H9 (cell line): ENCODE data around the gene ZSWIM5. TPM values are rescaled to one million over a fixed set of nuclear protein-coding genes. Genes with fewer than 3 reads are reported as not detected.
"Not testable (repeated sequence)": the region's sequence is repeated elsewhere in the genome, so short reads cannot be mapped to it uniquely, and the experiment has no call there.

Experiments
- DNase-seq: peaks from one replicate; pipeline ENCODE4 v3.0.0-alpha.2; 2017
- H2AFZ ChIP-seq: one replicate; pipeline ENCODE4 v1.6.1; 2013; ENCODE audit warnings: mild to moderate bottlenecking, low read length, control low read depth, moderate library complexity
- H2AK5ac ChIP-seq: 2 replicates; pipeline ENCODE4 v1.6.1; 2013; ENCODE audit warnings: low read length, control low read depth, mixed read lengths; ENCODE audit not compliant: insufficient read length
- H2BK120ac ChIP-seq: one replicate; pipeline ENCODE4 v1.6.1; 2013; ENCODE audit warnings: low read depth, mild to moderate bottlenecking, low read length, control low read depth, inconsistent platforms; ENCODE audit not compliant: poor library complexity, severe bottlenecking
- H2BK12ac ChIP-seq: 2 replicates; pipeline ENCODE4 v1.6.1; 2013; ENCODE audit warnings: low read length, control low read depth, mixed read lengths, low read depth; ENCODE audit not compliant: insufficient read length
- H2BK15ac ChIP-seq: 2 replicates; pipeline ENCODE4 v1.6.1; 2013; ENCODE audit warnings: low read depth, low read length, control low read depth
- H2BK20ac ChIP-seq: one replicate; pipeline ENCODE4 v1.6.1; 2013; ENCODE audit warnings: low read depth, mild to moderate bottlenecking, low read length, control low read depth, inconsistent platforms; ENCODE audit not compliant: poor library complexity, severe bottlenecking
- H2BK5ac ChIP-seq: 2 replicates; pipeline ENCODE4 v1.6.1; 2013; ENCODE audit warnings: low read length, control low read depth, mixed read lengths; ENCODE audit not compliant: insufficient read length
- H3K14ac ChIP-seq: 2 replicates; pipeline ENCODE4 v1.6.1; 2013; ENCODE audit warnings: low read length, control low read depth; ENCODE audit not compliant: insufficient read depth
- H3K18ac ChIP-seq: 2 replicates; pipeline ENCODE4 v1.6.1; 2013; ENCODE audit warnings: low read depth, mild to moderate bottlenecking, mixed read lengths, low read length, control low read depth; ENCODE audit not compliant: insufficient read length
- H3K23ac ChIP-seq: 2 replicates; pipeline ENCODE4 v1.6.1; 2013; ENCODE audit warnings: low read length, control low read depth, mixed read lengths, low read depth; ENCODE audit not compliant: insufficient read length
- H3K23me2 ChIP-seq: 2 replicates; pipeline ENCODE4 v1.6.1; 2013; ENCODE audit warnings: low read depth, mild to moderate bottlenecking, mixed read lengths, low read length, control low read depth; ENCODE audit not compliant: insufficient read length, poor library complexity, severe bottlenecking
- H3K27ac ChIP-seq: 2 replicates; pipeline ENCODE4 v1.5.1; 2013; ENCODE audit warnings: low read length, control low read depth, mixed read lengths, low read depth; ENCODE audit not compliant: insufficient read length
- H3K27me3 ChIP-seq: 2 replicates; pipeline ENCODE4 v1.6.1; 2013; ENCODE audit warnings: low read length, control low read depth, inconsistent platforms; ENCODE audit not compliant: insufficient read depth
- H3K4ac ChIP-seq: 2 replicates; pipeline ENCODE4 v1.6.1; 2013; ENCODE audit warnings: low read depth, mild to moderate bottlenecking, control low read depth, inconsistent platforms, low read length, moderate library complexity
- H3K4me1 ChIP-seq: 2 replicates; pipeline ENCODE4 v1.6.1; 2013; ENCODE audit warnings: low read length, control low read depth, inconsistent platforms; ENCODE audit not compliant: insufficient read depth
- H3K4me2 ChIP-seq: 2 replicates; pipeline ENCODE4 v1.6.1; 2013; ENCODE audit warnings: low read length, control low read depth, mixed read lengths; ENCODE audit not compliant: insufficient read length, insufficient read depth
- H3K56ac ChIP-seq: 2 replicates; pipeline ENCODE4 v1.6.1; 2013; ENCODE audit warnings: low read depth, mild to moderate bottlenecking, mixed read lengths, low read length, control low read depth; ENCODE audit not compliant: insufficient read length
- H3K79me1 ChIP-seq: 2 replicates; pipeline ENCODE4 v1.6.1; 2013; ENCODE audit warnings: low read depth, mild to moderate bottlenecking, moderate library complexity, low read length, control low read depth, inconsistent platforms; ENCODE audit not compliant: insufficient read depth, poor library complexity, severe bottlenecking
- H3K79me2 ChIP-seq: 2 replicates; pipeline ENCODE4 v1.6.1; 2013; ENCODE audit warnings: low read length, control low read depth, inconsistent platforms; ENCODE audit not compliant: insufficient read depth
- H3K9ac ChIP-seq: 2 replicates; pipeline ENCODE4 v1.6.1; 2013; ENCODE audit warnings: low read length, control low read depth, mixed read lengths; ENCODE audit not compliant: insufficient read length; ENCODE audit errors: extremely low read depth
- H3K9me3 ChIP-seq: one replicate; pipeline ENCODE4 v1.6.1; 2013; ENCODE audit warnings: low read depth, low read length, inconsistent platforms; ENCODE audit not compliant: control insufficient read depth
- H3T11ph ChIP-seq: one replicate; pipeline ENCODE4 v1.6.1; 2013; ENCODE audit warnings: mild to moderate bottlenecking, low read length, control low read depth, inconsistent platforms
- H4K20me1 ChIP-seq: one replicate; pipeline ENCODE4 v1.6.1; 2013; ENCODE audit not compliant: control insufficient read depth, insufficient read length, insufficient read depth
- H4K5ac ChIP-seq: 2 replicates; pipeline ENCODE4 v1.6.1; 2013; ENCODE audit warnings: low read depth, mild to moderate bottlenecking, mixed read lengths, low read length, control low read depth; ENCODE audit not compliant: insufficient read length
- H4K8ac ChIP-seq: replicated peaks from 2 replicates; pipeline ENCODE4 v1.6.1; 2013; ENCODE audit warnings: low read length, control low read depth, mixed read lengths, low read depth; ENCODE audit not compliant: insufficient read length
- H4K91ac ChIP-seq: 2 replicates; pipeline ENCODE4 v1.6.1; 2013; ENCODE audit warnings: low read depth, mild to moderate bottlenecking, moderate library complexity, mixed read lengths, low read length, control low read depth; ENCODE audit not compliant: insufficient read length
- H3K27ac Mint-ChIP-seq, 3 experiments: 2 replicates in 2 of 3; 3 replicates in 1 of 3; pipeline ENCODE4 v1.8.0; 2020 to 2021; ENCODE audit warnings: mixed read lengths in 3 of 3, mild to moderate bottlenecking in 1 of 3, moderate library complexity in 1 of 3
- H3K27me3 Mint-ChIP-seq: 2 replicates; pipeline ENCODE4 v1.8.0; 2021; ENCODE audit warnings: low read depth, mild to moderate bottlenecking, moderate library complexity, mixed read lengths
- H3K36me3 Mint-ChIP-seq, 3 experiments: 2 replicates in 2 of 3; 3 replicates in 1 of 3; pipeline ENCODE4 v1.8.0; 2020 to 2021; ENCODE audit warnings: low read depth in 3 of 3, mixed read lengths in 3 of 3; ENCODE audit not compliant: insufficient read depth in 1 of 3
- H3K4me1 Mint-ChIP-seq, 2 experiments: 2 replicates each; pipeline ENCODE4 v1.8.0; 2020; ENCODE audit warnings: mixed read lengths in 2 of 2
- H3K4me3 Mint-ChIP-seq, 2 experiments: 2 replicates in 1 of 2; 3 replicates in 1 of 2; pipeline ENCODE4 v1.8.0; 2020 to 2021; ENCODE audit warnings: mild to moderate bottlenecking in 2 of 2, mixed read lengths in 2 of 2, moderate library complexity in 1 of 2
- H3K9me3 Mint-ChIP-seq, 2 experiments: 2 replicates in 1 of 2; 3 replicates in 1 of 2; pipeline ENCODE4 v1.8.0; 2020; ENCODE audit warnings: mild to moderate bottlenecking in 2 of 2, mixed read lengths in 2 of 2, moderate library complexity in 1 of 2
- WGBS: extraction: QIAGEN DNeasy Blood & Tissue Kit; methylation state at CpG from one replicate; pipeline ENCODE4 v1.1.7; 2013; ENCODE audit warnings: missing lambda C conversion rate, low lambda C conversion rate, mixed read lengths; ENCODE audit not compliant: insufficient read length; ENCODE audit errors: extremely low coverage; 5-methylcytosine and 5-hydroxymethylcytosine counted together
- total RNA-seq: library from RNA; stranded (reverse); gene quantifications from 2 replicates; pipeline ENCODE4 v1.2.1, GENCODE V29; 2021
- TF ChIP-seq, protein P1 (sequence below): fragments of 200-600 bp; sonication (generic); conservative IDR thresholded peaks from 3 replicates; pipeline ENCODE4 v1.8.0; 2021; ENCODE audit warnings: antibody characterized with exemption, mild to moderate bottlenecking

Gene ZSWIM5
- total RNA-seq, 1 experiment from 2014 or later: 3.5 TPM

DNA sequence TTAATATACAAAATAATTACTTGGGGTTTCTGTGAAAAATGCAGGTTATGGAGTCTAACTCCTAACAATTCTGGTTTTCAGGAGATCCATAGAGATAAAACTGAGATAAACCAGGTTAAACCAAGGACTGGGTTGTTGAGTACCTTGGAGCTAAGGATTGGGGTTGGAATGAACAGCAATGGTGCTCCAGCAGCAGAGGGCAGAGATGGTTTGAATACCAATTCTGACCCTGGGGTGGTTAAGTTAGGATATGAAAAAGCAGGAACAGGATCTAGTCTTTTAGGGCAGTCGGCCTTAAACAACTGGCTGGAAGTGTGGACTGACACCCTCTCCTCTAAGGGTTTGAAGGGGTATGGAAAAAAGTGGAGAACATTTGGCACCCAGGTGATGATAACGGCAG lies 141.3 kb downstream of the ZSWIM5 start:
- Mint-ChIP-seq H3K27ac (no peak overlapping the region), H3K4me3 (no peak overlapping the region), H3K36me3 (no peaks in the 10 kb centered on the region), H3K27me3 (no peaks in the 10 kb centered on the region), H3K9me3 (no peaks in the 10 kb centered on the region), H3K4me1 (no peaks in the 10 kb centered on the region)
- no peak for DNase-seq
- TF ChIP-seq, protein P1, sequence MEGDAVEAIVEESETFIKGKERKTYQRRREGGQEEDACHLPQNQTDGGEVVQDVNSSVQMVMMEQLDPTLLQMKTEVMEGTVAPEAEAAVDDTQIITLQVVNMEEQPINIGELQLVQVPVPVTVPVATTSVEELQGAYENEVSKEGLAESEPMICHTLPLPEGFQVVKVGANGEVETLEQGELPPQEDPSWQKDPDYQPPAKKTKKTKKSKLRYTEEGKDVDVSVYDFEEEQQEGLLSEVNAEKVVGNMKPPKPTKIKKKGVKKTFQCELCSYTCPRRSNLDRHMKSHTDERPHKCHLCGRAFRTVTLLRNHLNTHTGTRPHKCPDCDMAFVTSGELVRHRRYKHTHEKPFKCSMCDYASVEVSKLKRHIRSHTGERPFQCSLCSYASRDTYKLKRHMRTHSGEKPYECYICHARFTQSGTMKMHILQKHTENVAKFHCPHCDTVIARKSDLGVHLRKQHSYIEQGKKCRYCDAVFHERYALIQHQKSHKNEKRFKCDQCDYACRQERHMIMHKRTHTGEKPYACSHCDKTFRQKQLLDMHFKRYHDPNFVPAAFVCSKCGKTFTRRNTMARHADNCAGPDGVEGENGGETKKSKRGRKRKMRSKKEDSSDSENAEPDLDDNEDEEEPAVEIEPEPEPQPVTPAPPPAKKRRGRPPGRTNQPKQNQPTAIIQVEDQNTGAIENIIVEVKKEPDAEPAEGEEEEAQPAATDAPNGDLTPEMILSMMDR: no peak
- no peak overlapping the region for H3K56ac ChIP-seq
- H2AK5ac ChIP-seq: no peak overlapping the region
- H3K4me2 ChIP-seq: no peak overlapping the region
- no peak overlapping the region for H4K5ac ChIP-seq
- WGBS: no CpG with 5 or more reads among the region's 2 CpGs
- no peaks in the 10 kb centered on the region for H3K9me3 ChIP-seq
- no peak overlapping the region for H3K18ac ChIP-seq
- no peaks in the 10 kb centered on the region for H3K4me1 ChIP-seq
- H2AFZ ChIP-seq: no peak overlapping the region
- no peak overlapping the region for H4K8ac ChIP-seq
- no peak overlapping the region for H3K14ac ChIP-seq
- no peak overlapping the region for H2BK120ac ChIP-seq
- no peak overlapping the region for H4K91ac ChIP-seq
- no peak overlapping the region for H3K9ac ChIP-seq
- no peak overlapping the region for H3T11ph ChIP-seq
- H3K23me2 ChIP-seq: no peaks in the 10 kb centered on the region
- no peak overlapping the region for H2BK5ac ChIP-seq
- no peak overlapping the region for H2BK20ac ChIP-seq
- no peak overlapping the region for H2BK12ac ChIP-seq
- no peak overlapping the region for H3K23ac ChIP-seq
- no peak overlapping the region for H3K4ac ChIP-seq
- H3K79me2 ChIP-seq: no peaks in the 10 kb centered on the region
- H2BK15ac ChIP-seq: no peak overlapping the region
- H4K20me1 ChIP-seq: no peaks in the 10 kb centered on the region
- H3K27ac ChIP-seq: no peak overlapping the region
- no peaks in the 10 kb centered on the region for H3K27me3 ChIP-seq
- no peaks in the 10 kb centered on the region for H3K79me1 ChIP-seq

DNA sequence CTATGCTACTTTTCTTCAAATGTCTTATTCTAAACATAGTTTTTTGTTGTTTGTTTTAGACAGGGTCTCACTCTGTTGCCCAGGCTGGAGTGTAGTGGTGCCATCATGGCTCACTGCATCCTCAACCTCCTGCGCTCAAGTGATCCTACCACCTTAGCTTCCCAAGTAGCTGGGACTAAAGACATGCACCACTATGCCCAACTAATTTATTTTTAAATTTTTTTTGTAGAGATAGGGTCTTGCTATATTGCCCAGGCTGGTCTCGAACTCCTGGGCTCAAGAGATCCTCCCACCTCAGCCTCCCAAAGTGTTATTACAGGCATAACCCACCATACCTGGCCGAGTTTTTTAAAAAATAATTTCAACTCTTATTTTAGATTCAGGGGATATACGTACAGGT lies 143.9 kb downstream of the ZSWIM5 start:
- H3K4me1 Mint-ChIP-seq, H3K9ac ChIP-seq, H3K27ac Mint-ChIP-seq, H3K27me3 ChIP-seq, H4K91ac ChIP-seq, H3K4me3 Mint-ChIP-seq, H4K5ac ChIP-seq, H3K23ac ChIP-seq, H3K4me1 ChIP-seq, H2BK20ac ChIP-seq, H4K20me1 ChIP-seq, DNase-seq, H2BK5ac ChIP-seq, H3K14ac ChIP-seq, H3T11ph ChIP-seq, H4K8ac ChIP-seq, H3K27ac ChIP-seq, H2AFZ ChIP-seq, H3K9me3 ChIP-seq, H2BK12ac ChIP-seq, H2BK120ac ChIP-seq, H3K56ac ChIP-seq, H2BK15ac ChIP-seq, H3K4ac ChIP-seq, H3K18ac ChIP-seq, H3K23me2 ChIP-seq, H2AK5ac ChIP-seq, H3K79me1 ChIP-seq, H3K27me3 Mint-ChIP-seq, H3K9me3 Mint-ChIP-seq, H3K4me2 ChIP-seq, H3K79me2 ChIP-seq, H3K36me3 Mint-ChIP-seq: not testable (repeated sequence)
- no CpG with 5 or more reads among the region's 4 CpGs for WGBS
